Endodermal cell (in vitro differentiated cells): Measurements from ENCODE around the gene MED29. TPM values are rescaled to one million over a fixed set of nuclear protein-coding genes. Genes with fewer than 3 reads are reported as not detected.
A peak's percentile ranks its signal among the peaks of the same experiment; 100 is the strongest.

ENCODE experiments used
- DNase-seq: peaks from one replicate; pipeline ENCODE4 v3.0.0-alpha.2; 2017
- H3K27ac ChIP-seq: 2 replicates; pipeline ENCODE4 v1.5.1; 2013; ENCODE audit warnings: mild to moderate bottlenecking, low read depth, low read length, moderate library complexity
- H3K27me3 ChIP-seq: 2 replicates; pipeline ENCODE4 v1.6.1; 2013; ENCODE audit warnings: mild to moderate bottlenecking, low read length, moderate library complexity; ENCODE audit not compliant: insufficient read depth, control insufficient read depth, poor library complexity, severe bottlenecking
- H3K36me3 ChIP-seq: 2 replicates; pipeline ENCODE4 v1.7.0; 2013; ENCODE audit warnings: mild to moderate bottlenecking, low read length, moderate library complexity; ENCODE audit not compliant: control insufficient read depth, insufficient read depth
- H3K4me1 ChIP-seq: one replicate; pipeline ENCODE4 v1.7.0; 2013; ENCODE audit warnings: low read length; ENCODE audit not compliant: control insufficient read depth, insufficient read depth
- H3K4me3 ChIP-seq: 2 replicates; pipeline ENCODE4 v1.5.1; 2013; ENCODE audit warnings: mild to moderate bottlenecking, low read length, moderate library complexity
- H3K9ac ChIP-seq: 2 replicates; pipeline ENCODE4 v1.6.1; 2013; ENCODE audit warnings: mild to moderate bottlenecking, low read length, moderate library complexity; ENCODE audit not compliant: poor library complexity, severe bottlenecking; ENCODE audit errors: extremely low read depth
- H3K9me3 ChIP-seq: 2 replicates; pipeline ENCODE4 v1.6.1; 2013; ENCODE audit warnings: mild to moderate bottlenecking, low read length, moderate library complexity; ENCODE audit not compliant: control insufficient read depth
- H3K27ac Mint-ChIP-seq: 2 replicates; pipeline ENCODE4 v1.8.0; 2020; ENCODE audit warnings: mixed read lengths
- H3K27me3 Mint-ChIP-seq: 2 replicates; pipeline ENCODE4 v1.8.0; 2021; ENCODE audit warnings: mild to moderate bottlenecking, mixed read lengths; ENCODE audit not compliant: insufficient read depth
- H3K36me3 Mint-ChIP-seq: 2 replicates; pipeline ENCODE4 v1.8.0; 2020; ENCODE audit warnings: low read depth, mixed read lengths
- H3K4me1 Mint-ChIP-seq: 2 replicates; pipeline ENCODE4 v1.8.0; 2020; ENCODE audit warnings: mixed read lengths
- H3K4me3 Mint-ChIP-seq: 2 replicates; pipeline ENCODE4 v1.8.0; 2020; ENCODE audit warnings: mild to moderate bottlenecking, moderate library complexity, mixed read lengths
- H3K9me3 Mint-ChIP-seq: 2 replicates; pipeline ENCODE4 v1.8.0; 2020; ENCODE audit warnings: mild to moderate bottlenecking, mixed read lengths
- CTCF ChIP-seq: fragments of 200-600 bp; sonication (generic); conservative IDR thresholded peaks from 2 replicates; pipeline ENCODE4 v1.5.0; 2021; ENCODE audit warnings: antibody characterized with exemption, mild to moderate bottlenecking
- WGBS, 2 experiments: methylation state at CpG; one replicate each; pipeline versions ENCODE4 v1.1.5 to v1.1.7; 2013; ENCODE audit warnings: missing lambda C conversion rate in 2 of 2, mixed read lengths in 1 of 2; ENCODE audit not compliant: insufficient coverage in 1 of 2, insufficient read length in 1 of 2; 5-methylcytosine and 5-hydroxymethylcytosine counted together
- total RNA-seq, 2 donors: library from RNA; stranded (reverse); fragmentation: NEBNext Ultra II Directional in 1 of 2; extraction: Animal tissue kit (Norgen Biotek cat#: 25700) in 1 of 2; gene quantifications; 2 replicates in 1 of 2; 3 replicates in 1 of 2; pipeline ENCODE4 v1.2.1, GENCODE V29; 2021

The MED29 gene
- total RNA-seq, 2 donors from 2014 or later = 32.6 to 38.9 TPM

GRCh38 chr19:39408392-39409207 lies 17.4 kb downstream of the MED29 start:
- Histone ChIP-seq H3K9ac (peak overlapping the region; percentile 90), H3K4me3 (peak overlapping the region; percentile 95), H3K27ac (no peak overlapping the region), H3K9me3 (no peaks in the 10 kb centered on the region), H3K27me3 (no peaks in the 10 kb centered on the region), H3K36me3 (peaks cover 4% of the 10 kb centered on the region), H3K4me1 (peaks cover 9% of the 10 kb centered on the region)
- Mint-ChIP-seq H3K36me3 (peaks cover 10% of the 10 kb centered on the region), H3K27me3 (no peaks in the 10 kb centered on the region), H3K27ac (peak overlapping the region; percentile 95), H3K4me3 (peak overlapping the region; percentile 91), H3K9me3 (no peaks in the 10 kb centered on the region), H3K4me1 (peaks cover 34% of the 10 kb centered on the region)
- no peak for TF ChIP-seq CTCF
- 85 to 92% methylated on average over 7 to 17 of the region's 20 CpGs for WGBS, 2 experiments
- DNase-seq = peak; percentile 64

GRCh38 chr19:39409208-39410016 lies 18.2 kb downstream of the MED29 start:
- peak overlapping the region; percentile 90 for H3K9ac ChIP-seq
- H3K9me3 Mint-ChIP-seq = no peaks in the 10 kb centered on the region

More at GRCh38 chr19:39409208-39410016, 18.2 kb downstream of the MED29 start:
- Mint-ChIP-seq H3K4me3 (peak overlapping the region; percentile 91), H3K4me1 (peaks cover 36% of the 10 kb centered on the region), H3K27ac (peak overlapping the region; percentile 88), H3K36me3 (peaks cover 16% of the 10 kb centered on the region), H3K27me3 (no peaks in the 10 kb centered on the region)
- Histone ChIP-seq H3K27ac (peak overlapping the region; percentile 39), H3K9me3 (no peaks in the 10 kb centered on the region), H3K36me3 (peaks cover 6% of the 10 kb centered on the region), H3K27me3 (no peaks in the 10 kb centered on the region), H3K4me3 (peak overlapping the region; percentile 95), H3K4me1 (peaks cover 3% of the 10 kb centered on the region)
- peak; percentile 97 for DNase-seq
- TF ChIP-seq CTCF = peak; percentile 46
- 0 to 1% methylated on average over 14 to 49 of the region's 52 CpGs for WGBS, 2 experiments
